HPDE6-E6E7 (cell line): ENCODE data around the gene PKD1L1.
A peak's percentile ranks its signal among the peaks of the same experiment; 100 is the strongest.

Source experiments
- DNase-seq: peaks from one replicate; pipeline ENCODE4 v3.0.0; 2011; ENCODE audit warnings: missing footprints; ENCODE audit errors: extremely low spot score

PKD1L1 gene

DNA sequence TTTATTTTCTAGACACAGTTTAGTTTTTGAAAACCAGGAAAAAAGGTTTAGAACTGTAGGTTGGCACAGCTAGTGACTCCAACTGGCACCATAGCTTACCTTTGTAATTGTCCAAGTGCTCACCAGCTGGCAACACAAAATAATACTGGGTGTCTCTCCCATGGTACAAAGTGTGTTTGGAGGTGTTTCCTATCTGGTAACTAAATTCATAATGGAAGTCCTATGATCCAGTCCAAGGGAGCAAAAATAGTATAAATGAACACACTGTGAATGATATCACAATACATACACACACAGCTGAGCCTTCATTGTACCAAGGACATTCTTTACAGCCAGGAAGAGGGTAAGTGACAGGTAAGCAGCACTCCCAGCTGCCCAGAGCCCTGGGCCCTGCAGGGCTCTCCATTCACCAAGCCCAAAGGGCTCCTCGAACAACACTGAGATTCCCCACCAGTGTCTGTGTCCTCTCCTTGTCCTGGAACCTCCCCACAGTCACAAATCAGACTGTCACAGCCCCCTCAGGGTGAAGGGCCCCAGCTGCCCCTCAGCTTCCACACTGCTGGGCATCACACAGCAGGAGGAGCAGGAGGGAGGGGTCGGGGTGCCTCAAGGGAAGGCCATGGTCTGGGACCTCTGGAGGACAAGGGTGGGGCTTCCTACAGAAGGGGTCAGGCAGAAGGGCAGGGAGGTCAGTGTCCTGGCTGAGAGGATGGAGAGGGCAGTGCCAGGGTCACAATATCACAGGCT is 72.1 kb downstream of the PKD1L1 start:
- DNase-seq, result no peak

DNA sequence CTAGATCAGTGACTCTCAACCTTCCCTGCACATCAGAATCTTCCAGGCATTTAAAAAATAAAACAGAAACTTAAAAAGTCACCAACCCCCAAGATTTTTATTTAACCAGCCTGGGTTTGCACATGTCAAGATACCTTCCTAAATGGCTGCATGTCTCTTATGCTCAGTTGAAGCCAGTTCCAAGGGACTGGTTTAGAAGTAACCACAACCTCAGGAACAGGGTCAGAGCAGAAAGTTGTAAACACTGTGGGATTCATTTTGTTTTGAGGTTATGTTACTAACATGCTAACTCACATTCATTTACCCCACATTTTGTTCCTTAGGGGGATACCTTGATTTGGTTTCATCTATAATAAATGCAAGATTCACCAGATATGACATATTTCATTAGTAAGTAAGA is 72.9 kb downstream of the PKD1L1 start:
- DNase-seq, result no peak

DNA sequence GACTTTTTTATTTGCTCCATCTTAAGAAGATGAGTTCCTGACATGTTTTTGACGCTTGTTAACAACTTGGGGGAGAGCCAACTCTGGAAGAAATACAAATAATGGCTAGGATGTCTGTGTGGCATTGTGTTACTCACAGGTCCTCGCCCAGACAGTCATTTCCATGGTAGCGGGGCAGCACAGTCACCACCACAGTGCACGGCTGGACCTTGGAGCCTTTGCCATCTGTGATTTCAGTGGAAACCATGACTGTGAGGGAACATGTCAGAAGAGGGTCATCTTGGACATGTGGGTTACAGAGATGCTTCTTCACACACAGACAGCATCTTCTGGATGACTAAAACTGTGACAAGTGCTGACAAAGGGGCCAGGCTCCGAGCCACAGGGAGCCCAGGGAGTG is 74.5 kb downstream of the PKD1L1 start:
- peak; percentile 36 for DNase-seq

DNA sequence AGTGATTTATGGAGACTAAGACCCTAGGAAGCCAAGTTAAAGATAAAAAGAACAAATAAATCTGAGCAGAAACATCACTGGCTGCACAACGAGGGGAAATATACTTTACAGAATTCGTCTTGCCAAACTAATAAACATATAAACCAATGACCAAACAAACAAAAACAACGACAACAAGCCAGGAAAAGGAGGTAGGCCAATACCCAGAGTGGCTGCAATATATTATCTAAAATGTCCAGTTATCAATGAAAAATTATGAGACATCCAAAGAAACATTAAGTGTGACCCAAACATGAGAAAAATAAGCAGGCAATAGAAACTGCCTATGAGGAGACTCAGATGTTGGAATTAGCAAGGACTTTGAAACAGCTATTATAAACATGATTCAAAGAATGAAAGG is 81.0 kb downstream of the PKD1L1 start:
- no peak for DNase-seq

DNA sequence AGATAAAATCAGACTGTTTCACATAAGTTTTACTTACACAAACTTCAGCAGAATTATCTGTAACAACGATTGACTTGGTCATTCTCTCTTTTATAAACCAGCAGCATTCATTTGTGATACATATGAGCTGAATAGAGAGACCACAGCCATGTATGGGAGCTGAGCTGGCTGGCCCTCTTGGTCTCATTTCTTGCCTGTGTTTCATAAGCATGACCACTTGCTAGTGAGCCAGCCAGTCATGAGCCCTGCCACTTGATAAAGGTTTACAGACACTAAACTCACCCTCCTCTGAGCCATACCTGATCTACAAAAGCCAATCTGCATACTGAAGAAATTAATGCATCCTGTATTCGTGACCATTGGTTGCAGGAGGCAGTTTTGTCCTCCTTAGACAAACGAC is 82.1 kb downstream of the PKD1L1 start:
- DNase-seq, result no peak

DNA sequence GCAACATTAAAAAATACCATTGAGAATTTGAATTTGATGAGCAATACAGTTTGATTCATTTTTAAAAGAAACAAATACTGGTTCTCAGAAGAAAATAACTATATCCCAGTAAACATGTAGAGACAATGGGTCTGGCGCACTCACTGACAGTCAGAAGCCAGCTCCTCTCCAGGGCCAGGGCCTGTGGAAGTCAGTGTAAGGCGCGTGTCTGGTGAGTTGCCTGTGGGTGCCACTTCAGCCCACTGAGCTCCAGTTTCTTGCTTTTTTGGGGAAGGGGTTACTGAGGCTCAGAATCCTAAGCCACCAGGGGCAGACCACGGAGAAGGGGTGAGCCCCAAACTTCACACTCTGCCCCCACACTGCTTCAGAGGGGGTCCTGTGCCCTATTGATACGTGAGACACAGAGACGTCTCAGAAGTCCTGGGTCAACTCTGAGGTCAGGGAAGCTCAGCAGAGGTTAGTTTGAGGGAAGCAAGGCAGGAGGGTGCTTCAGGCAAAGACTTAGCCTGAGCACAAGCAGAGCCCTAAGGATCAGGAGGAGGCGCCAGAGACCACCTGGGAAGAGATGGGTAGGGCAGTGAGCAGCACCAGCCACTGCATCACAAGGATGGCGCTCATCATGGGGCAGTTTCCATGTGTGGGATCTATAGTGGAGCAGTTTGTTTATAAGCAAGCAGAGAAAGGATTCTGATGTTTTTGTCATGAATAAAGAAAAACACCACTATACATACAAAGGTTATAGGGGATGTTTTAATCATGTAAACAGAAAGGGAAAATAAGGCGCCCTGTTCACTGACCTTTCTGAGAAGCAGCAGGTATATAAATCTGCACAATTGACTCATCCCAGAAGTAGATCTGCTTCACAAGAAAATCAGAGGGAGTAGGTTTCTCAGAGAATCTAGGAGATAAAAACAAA is 95.7 kb downstream of the PKD1L1 start:
- peak; percentile 20 for DNase-seq

DNA sequence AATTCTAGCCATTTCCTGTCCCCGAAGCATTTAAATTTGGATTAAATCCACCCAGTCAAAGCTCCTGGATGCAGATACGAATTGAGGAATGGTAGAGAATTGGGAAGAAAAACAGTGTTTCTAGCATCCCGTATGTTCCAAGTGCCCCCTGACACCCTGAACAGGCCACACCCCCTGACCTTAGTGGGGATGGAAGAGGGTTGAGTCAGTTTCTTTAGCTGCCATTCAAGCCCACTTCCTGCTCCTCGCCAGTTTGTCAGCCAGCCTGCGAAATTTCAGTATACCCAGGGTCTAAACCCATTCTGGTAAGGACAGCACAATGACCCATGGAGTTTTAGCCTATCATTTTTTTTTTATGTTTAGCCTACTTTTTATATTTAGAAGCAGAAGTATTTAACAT is 101.1 kb downstream of the PKD1L1 start:
- DNase-seq, result no peak

DNA sequence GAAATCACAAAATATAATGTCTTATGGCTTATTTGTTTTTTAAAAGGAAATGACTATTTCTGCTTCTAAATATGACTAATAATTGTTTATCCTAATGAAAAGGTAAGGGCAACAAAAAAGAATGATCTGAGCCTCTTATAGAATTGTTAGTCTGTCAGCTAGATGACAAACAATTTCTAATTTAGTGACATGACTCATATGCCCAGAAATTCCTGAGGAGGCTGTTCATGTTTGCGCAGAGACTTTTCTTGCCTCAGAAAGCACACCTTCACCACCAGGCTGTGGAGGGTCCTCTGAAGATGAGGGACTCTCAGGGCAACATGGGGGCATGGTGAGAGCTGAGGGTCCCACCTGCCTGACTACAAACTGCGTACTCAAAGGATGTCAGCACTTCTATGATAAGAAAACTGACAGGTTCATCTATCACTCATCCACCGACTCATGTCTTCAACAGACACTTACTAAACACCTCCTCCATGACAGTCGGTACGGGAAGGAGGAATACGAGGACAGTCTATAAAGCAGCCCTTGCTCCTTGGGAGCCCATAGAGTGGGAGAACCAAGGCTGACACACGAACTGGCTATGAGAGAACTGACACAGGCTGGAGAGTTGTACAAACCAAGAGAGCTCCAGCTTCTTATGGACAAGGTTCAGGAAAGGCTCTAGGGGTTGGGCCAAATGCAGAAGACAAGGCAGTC is 102.0 kb downstream of the PKD1L1 start:
- DNase-seq, result peak; percentile 43

DNA sequence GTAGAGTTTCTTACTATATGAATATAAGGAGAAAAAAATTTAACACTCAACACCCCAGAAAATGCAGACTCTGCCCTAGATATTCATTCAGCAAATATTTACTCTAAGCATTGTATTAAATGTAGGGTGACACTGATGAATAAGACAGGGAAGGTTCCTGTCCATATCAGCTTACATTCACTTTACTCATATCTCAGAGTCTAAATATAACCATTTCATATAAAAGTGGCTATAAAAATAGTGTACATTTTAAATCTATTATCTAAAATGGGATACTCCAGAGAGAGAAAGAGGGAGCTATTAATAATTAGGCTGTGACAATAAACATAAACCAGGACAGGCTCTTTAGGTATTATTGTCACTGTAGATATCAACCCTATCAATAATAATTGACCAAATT is 104.0 kb downstream of the PKD1L1 start:
- DNase-seq, result no peak

DNA sequence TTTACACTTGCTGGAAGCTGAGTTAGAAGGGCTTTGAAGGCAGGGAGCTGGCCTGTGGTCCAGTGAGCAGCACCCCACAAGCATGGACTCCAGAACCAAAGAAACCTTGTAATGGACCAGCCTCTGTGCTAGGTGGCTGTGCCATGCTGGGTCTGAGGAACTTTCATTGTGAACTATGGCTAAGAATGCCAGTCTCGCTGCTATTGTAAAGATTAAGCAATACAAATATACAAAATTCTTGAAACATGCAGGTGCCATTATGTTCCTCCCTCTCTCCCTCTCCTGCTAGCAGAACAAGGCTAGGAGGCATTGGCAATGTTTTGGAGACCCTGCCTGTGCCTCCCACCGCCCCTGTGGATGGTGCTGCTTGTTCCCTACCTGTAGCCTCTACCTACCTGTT is 105.0 kb downstream of the PKD1L1 start:
- no peak for DNase-seq

DNA sequence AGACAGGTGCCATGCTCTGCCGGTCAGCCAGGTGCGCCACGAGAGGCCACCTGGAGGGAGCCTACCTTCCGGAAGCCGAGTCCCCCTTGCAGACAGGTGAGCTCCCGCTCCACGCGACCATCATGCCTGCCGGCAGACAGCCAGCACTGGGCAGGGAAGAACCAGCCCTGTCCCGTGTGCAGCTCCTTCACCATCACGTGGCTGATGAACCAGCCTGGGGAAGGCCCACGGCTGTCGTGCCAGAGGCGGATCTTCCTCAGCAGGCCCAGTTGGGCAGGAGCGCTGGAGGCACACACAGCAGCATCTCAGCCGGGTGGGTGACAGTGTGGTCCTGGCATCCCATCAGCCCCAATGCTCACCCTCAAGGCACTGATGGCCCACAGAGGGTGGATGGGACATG is 108.9 kb downstream of the PKD1L1 start:
- DNase-seq, result no peak

DNA sequence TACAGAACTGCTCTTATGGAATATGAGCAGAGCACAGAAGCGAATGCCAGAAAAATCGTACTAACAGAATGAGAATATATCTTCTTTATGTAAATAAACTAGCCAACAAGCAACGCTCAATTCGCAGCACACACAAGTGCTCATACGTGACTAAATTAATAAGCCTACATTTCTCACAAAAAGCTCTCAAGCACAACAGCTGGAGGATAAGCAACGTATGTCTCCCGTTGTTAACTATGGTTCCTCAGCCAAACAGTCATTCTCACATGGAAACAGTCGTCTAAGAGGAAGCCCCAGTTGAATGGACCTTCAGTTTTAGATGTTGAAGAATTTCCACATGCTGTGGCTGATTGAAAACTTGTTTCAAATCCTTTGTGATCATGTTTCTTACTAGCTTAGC is 110.4 kb downstream of the PKD1L1 start:
- DNase-seq, result no peak

DNA sequence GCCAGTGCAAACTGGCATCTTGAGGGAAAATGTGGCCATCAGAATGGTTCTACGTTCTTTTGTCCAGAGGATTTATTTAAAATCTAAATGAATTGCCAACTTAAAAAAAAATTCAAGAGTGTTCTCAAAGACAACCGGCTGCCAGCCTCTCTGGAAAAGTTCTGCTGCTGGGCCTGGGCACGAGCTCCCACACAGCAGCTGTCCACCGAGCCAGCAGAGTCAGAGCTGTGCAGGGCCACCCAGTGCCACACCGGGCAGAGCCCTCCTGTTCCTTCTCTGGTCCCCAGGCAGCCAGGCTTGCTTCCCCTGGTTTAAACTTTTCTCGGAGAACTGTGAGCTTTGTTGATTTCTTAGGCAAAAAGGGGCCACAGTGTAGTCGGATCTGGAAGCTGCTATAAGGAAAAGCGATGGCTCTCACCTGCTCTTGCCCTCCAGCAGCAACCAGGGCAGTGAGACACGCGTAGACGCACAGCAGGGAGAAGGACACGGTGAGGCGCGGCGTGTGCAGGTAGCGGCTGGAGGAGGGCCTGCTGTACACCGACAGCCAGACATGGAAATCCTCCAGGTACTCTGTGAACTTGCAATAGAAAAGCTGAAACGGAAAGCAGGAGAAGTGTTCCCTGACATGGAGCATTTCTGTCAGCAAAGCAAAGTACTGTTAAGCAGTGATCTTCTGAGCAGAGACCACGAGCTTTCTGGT is 111.6 kb downstream of the PKD1L1 start:
- DNase-seq, result no peak

DNA sequence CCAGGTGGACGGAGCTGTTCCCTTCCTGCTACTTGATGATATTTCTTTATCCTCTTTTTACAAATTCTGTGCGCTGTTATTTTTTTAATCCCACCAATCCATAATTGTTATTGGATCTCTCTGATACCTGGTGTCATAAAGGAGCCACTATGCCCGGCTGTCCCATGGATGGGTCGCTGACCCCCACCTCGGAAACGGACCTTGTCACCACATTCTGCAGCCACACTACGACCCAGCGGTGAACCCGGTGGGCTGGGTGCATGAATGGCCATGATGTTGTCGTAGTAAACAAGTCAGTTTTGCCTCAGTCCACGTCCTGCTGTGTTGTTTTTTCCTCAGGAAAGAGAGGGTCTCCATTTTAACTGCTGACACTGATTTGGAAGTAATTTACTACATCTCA is 112.2 kb downstream of the PKD1L1 start:
- DNase-seq, result no peak

DNA sequence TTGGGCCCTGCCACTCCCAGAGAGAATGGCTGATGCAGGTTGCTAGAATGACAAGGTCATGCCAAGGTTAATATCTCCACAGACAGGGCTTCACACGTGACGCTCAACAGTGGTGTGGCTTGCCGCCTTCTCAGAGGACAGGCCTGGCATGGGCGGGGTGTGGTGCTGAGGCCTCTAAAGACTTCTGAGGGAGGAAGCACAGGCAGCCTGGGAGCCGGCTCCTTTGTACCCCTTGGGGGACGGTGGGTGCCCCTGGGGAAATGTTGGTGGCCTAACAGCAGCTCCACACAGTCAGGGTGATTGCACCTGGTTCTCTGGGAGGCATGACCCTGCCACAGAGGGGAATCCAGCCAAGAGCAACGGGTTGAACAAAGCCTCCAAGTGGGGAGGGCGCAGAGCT is 115.1 kb downstream of the PKD1L1 start:
- DNase-seq, result no peak

DNA sequence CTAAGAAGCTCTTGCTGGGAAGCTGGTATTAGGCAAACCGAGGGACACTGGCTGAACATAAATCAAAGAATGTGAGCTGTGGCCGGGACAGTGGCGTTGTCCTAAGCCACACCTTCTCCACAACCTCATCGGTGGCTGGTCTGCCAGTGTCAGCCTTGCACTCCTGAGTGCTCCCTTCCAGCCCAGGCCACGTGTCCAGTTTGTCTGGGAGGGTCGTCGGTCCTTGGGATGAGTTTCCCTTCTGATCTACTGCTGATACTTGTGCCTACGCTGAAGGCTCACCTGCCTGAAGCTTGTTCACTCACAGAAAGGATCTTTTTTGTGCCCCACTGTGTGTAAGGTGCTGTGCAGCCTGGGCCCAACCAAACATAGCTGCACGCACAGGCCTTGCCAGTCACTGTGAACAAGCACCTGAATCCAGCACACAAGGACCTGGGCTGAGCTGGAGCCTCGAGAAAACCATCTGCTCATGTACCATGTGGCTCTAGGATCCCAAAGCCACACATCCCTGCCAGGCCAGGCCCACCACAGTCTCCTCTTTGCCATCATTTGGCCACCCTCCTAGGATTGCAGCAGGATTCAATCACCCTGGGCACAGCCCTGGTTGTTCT is 116.1 kb downstream of the PKD1L1 start:
- DNase-seq, result no peak

DNA sequence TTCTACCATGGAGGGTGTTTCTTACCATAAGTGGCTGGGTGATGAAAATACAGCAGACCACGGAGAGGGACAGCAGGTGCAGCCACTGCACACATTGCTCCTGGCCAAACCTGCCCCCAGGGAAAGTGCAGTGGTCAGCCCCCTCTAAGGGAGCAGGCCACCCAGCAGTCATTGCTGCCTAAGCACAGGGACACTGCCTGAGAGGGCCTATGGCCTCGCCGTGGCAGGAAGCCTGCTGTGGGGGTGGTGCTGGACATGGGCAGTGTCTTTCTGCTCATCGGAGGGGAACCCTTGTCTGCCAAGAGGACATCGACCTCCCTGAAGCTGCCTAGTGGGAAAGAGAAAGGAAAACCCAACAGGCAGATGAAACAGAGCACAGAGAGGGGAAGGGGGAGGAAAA is 118.3 kb downstream of the PKD1L1 start:
- DNase-seq, result no peak

DNA sequence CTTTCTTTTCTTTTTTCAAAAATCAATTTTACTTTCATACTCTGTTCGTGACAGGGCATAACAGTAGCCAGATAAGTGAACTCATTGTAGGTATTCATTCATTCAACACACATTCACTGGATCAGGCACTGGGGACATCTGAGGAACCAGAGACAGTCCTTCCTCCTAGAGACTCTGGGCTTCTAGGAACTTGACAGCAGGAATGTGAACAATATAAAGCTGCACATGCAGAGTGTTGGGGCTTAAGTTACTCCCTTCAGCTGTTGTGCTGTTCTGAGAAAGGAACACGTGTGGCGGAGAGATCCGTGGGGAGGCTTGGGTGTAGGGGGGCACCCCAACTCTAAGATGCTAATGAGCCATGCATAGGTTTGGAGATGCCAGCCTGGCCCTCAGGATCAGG is 120.4 kb downstream of the PKD1L1 start:
- no peak for DNase-seq

DNA sequence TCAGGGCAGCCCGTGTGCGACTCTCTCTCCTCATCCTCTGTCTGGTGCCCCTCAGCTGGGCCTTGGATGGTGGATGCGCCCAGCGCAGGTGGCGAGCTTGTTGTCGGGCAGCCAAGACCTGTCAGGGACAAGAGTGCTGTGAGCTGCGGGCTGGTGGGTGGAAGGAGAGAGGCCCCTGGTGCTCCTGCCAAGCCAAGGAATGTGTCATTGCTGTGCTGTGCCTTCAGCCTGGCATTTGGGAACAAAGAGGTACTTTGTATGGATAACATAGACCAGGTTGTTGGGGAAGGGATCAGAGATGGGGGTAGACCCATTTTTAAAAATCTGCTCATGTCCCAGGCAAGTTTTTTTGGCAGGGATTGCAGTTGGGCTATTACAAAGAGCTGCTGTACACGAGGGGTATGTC is 120.9 kb downstream of the PKD1L1 start:
- DNase-seq, result no peak

DNA sequence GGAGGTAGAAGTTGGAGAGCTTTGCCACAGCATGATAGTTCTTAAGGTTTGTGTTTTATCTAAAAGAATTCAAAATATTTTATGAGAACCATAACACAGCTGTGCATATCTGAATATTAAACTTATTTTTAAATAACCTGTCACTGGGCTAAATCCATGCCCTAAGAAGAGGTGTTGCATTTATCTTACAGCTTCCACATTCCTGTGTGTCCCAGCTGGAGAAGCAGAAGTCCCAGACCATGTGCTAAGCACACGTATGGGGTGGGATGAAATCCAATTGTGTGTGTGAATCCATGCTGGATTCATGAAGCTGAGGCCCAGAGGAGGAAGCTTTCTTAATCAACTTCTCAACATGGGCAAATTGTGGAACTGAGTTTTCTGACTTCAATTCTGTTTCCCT is 121.5 kb downstream of the PKD1L1 start:
- DNase-seq, result no peak

DNA sequence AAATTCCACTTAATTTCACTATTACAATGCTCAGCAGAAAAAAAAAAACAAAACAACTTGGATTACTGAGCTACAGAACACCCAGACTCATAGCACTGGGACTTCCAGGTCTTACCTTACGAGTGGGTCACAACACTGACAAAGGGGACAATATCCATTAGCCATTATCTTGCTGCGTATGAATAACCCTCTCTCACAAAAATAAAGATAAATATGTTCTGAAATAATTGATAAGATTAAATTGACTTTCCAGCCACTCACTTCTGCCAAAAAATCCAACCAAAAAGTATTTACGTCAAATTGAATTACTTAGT is 128.7 kb downstream of the PKD1L1 start:
- DNase-seq, result no peak
